NCI-H128 (cell line): ENCODE data around the gene PHKG2.

ENCODE experiments used
- DNase-seq: peaks from one replicate; lab custom pipeline; 2025; ENCODE audit not compliant: unreplicated experiment; lab: John Stamatoyannopoulos, UW

PHKG2 gene

GRCh38 chr16:30755955-30756780, 7.9 kb downstream of the PHKG2 start:
- DNase-seq, result no peak

GRCh38 chr16:30756781-30757100, 8.5 kb downstream of the PHKG2 start:
- DNase-seq, result no peak

GRCh38 chr16:30757316-30757715, 9.1 kb downstream of the PHKG2 start:
- no peak for DNase-seq

GRCh38 chr16:30758988-30759491, 10.8 kb downstream of the PHKG2 start:
- no peak for DNase-seq

- no peak for DNase-seq
These were observed 11.9 kb downstream of the PHKG2 start for GRCh38 chr16:30760001-30760559.

- DNase-seq, result no peak
These were observed 12.6 kb downstream of the PHKG2 start for GRCh38 chr16:30760577-30761426.

- DNase-seq, result no peak
These were observed 13.3 kb downstream of the PHKG2 start for GRCh38 chr16:30761427-30761927.

GRCh38 chr16:30761928-30762902, 14.0 kb downstream of the PHKG2 start, which contains the start of the genes CFAP119 and RNF40:
TSS of gene CFAP119 (minus strand) at chr16:30762062. CDS start at chr16:30761748, 314 bp downstream.
TSS of gene RNF40 (plus strand) at chr16:30762322. CDS start at chr16:30762546, 224 bp downstream.
- peak; percentile 64 for DNase-seq

- DNase-seq, result no peak
These were observed 14.9 kb downstream of the PHKG2 start for GRCh38 chr16:30762991-30763725.

GRCh38 chr16:30764086-30764485, 15.9 kb downstream of the PHKG2 start:
- DNase-seq, result no peak

- DNase-seq, result no peak
These were observed 16.7 kb downstream of the PHKG2 start for GRCh38 chr16:30764816-30765465.

- no peak for DNase-seq
These were observed 18.1 kb downstream of the PHKG2 start for GRCh38 chr16:30766206-30766932.

- no peak for DNase-seq
These were observed 18.7 kb downstream of the PHKG2 start for GRCh38 chr16:30766933-30767284.

- DNase-seq, result no peak
These were observed 19.7 kb downstream of the PHKG2 start for GRCh38 chr16:30767767-30768465.

GRCh38 chr16:30768583-30769181, 20.5 kb downstream of the PHKG2 start:
- no peak for DNase-seq

- DNase-seq, result no peak
These were observed 21.3 kb downstream of the PHKG2 start for GRCh38 chr16:30769379-30770089.

GRCh38 chr16:30771726-30772125, 23.5 kb downstream of the PHKG2 start:
- no peak for DNase-seq
